ENCODE measurements around the gene NAMPT. TPM values are rescaled to one million over a fixed set of nuclear protein-coding genes. Genes with fewer than 3 reads are reported as not detected.

The NAMPT gene
- total RNA-seq, 1 experiment from 2014 or later = 79.1 TPM

DNA sequence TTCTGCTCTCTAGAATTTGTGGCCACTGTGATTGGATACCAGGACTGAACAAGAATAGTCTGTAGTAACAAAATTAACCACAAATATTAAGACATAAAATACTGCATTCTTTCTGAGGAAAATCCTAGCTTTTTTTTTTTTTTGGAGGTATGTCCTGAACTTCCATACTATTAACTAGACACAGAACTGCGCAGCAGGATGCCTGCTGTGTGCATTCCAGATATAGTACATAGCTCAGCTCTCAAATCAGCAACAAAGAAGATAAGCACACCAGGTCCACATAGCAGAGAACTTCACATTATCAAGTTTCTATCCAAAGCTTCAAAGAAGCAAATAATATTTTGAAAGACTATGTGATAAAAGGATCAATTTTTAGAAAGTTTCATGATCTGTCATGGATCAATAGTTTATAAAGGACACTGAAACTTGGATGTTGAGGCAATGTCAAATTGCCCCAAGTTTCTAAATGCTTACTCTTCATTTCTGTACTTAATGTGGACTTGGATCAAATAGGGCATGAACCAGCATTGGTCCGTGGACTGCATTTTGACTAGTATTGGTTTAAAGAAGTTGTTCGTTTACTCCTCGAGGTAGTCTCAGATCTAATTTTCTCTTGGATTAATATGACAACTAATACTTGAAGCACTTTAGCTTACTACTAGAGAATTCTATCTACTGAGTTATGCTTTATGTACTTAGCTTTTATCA lies 15.4 kb downstream of the NAMPT start:
- TF ChIP-seq, protein P1, sequence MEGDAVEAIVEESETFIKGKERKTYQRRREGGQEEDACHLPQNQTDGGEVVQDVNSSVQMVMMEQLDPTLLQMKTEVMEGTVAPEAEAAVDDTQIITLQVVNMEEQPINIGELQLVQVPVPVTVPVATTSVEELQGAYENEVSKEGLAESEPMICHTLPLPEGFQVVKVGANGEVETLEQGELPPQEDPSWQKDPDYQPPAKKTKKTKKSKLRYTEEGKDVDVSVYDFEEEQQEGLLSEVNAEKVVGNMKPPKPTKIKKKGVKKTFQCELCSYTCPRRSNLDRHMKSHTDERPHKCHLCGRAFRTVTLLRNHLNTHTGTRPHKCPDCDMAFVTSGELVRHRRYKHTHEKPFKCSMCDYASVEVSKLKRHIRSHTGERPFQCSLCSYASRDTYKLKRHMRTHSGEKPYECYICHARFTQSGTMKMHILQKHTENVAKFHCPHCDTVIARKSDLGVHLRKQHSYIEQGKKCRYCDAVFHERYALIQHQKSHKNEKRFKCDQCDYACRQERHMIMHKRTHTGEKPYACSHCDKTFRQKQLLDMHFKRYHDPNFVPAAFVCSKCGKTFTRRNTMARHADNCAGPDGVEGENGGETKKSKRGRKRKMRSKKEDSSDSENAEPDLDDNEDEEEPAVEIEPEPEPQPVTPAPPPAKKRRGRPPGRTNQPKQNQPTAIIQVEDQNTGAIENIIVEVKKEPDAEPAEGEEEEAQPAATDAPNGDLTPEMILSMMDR (IDR thresholded peaks at IDR 0.05; ENCODE audit: insufficient read depth in 1 of 2, low read depth in 1 of 2, low read length in 1 of 2, severe bottlenecking in 1 of 2, unreplicated experiment in 1 of 2) = no peak
- H3K4me3 ChIP-seq (ENCODE audit: low read depth, low read length) = no peak overlapping the region
- ChIA-PET CTCF (no interaction called here), POLR2A (interaction anchor here (0.5 to 0.7 kb wide), 2 partner anchors 15 to 870 kb away, joined by 3 read pairs; partner anchors contain the start of gene NAMPT)
- Mint-ChIP-seq H3K36me3 (ENCODE audit: insufficient read depth, unreplicated experiment) (peaks cover 45% of the 10 kb centered on the region), H3K9me3 (ENCODE audit: unreplicated experiment) (no peaks in the 10 kb centered on the region), H3K27me3 (ENCODE audit: insufficient read depth, unreplicated experiment) (no peaks in the 10 kb centered on the region), H3K4me1 (ENCODE audit: low read depth, unreplicated experiment) (no peaks in the 10 kb centered on the region), H3K27ac (ENCODE audit: unreplicated experiment) (no peak overlapping the region), H3K4me3 (ENCODE audit: unreplicated experiment) (no peak overlapping the region)
- BruUV-seq (replicated peaks) = no TSS peak
- H3K4me1 ChIP-seq = no peaks in the 10 kb centered on the region
- no peaks in the 10 kb centered on the region; the same call in 1 of the 2 replicates for H3K36me3 ChIP-seq (ENCODE audit: control insufficient read depth, insufficient read depth, low read length)
- DNase-seq = no peak
- H3K9me3 ChIP-seq = no peaks in the 10 kb centered on the region
- intact Hi-C loops (cut with micrococcal nuclease; ENCODE audit: unreplicated experiment) = no loop called here
- H3K27me3 ChIP-seq (replicated peaks; ENCODE audit: control insufficient read depth, insufficient read depth, low read length) = no peaks in the 10 kb centered on the region

DNA sequence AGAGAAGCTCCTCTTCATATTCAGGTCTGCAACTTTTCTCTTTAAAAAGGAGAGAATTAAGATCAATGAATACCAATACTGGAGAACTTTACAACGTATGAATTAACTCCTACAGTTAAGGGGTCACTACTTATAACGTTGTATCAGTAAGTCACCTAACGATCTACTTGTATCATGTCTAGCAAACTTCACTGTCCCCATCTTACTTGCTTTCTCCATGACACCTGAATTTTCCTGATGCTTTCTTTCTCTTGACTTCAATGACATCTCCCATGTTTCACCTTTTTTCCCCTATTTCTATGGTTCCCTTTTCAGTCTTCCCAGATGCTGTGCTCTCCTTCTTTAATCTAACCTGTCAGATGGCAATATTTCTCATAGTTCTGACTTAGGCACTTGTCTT lies 19.6 kb downstream of the NAMPT start:
- CTCF ChIA-PET = no interaction called here
- Mint-ChIP-seq H3K27me3 (ENCODE audit: insufficient read depth, unreplicated experiment) (no peaks in the 10 kb centered on the region), H3K4me1 (ENCODE audit: low read depth, unreplicated experiment) (no peaks in the 10 kb centered on the region), H3K36me3 (ENCODE audit: insufficient read depth, unreplicated experiment) (peaks cover 64% of the 10 kb centered on the region), H3K4me3 (ENCODE audit: unreplicated experiment) (no peak overlapping the region), H3K9me3 (ENCODE audit: unreplicated experiment) (no peaks in the 10 kb centered on the region), H3K27ac (ENCODE audit: unreplicated experiment) (no peak overlapping the region)
- H3K9me3 ChIP-seq = no peaks in the 10 kb centered on the region
- no peaks in the 10 kb centered on the region for H3K4me1 ChIP-seq
- no peak overlapping the region for H3K4me3 ChIP-seq (ENCODE audit: low read depth, low read length)
- no TSS peak for BruUV-seq (replicated peaks)
- no peaks in the 10 kb centered on the region for H3K36me3 ChIP-seq (ENCODE audit: control insufficient read depth, insufficient read depth, low read length)
- POLR2A ChIA-PET = no interaction called here
- no peaks in the 10 kb centered on the region for H3K27me3 ChIP-seq (replicated peaks; ENCODE audit: control insufficient read depth, insufficient read depth, low read length)
- TF ChIP-seq, protein P1 (IDR thresholded peaks at IDR 0.05; ENCODE audit: insufficient read depth in 1 of 2, low read depth in 1 of 2, low read length in 1 of 2, severe bottlenecking in 1 of 2, unreplicated experiment in 1 of 2) = no peak
- intact Hi-C loops (cut with micrococcal nuclease; ENCODE audit: unreplicated experiment) = no loop called here
- no peak for DNase-seq

DNA sequence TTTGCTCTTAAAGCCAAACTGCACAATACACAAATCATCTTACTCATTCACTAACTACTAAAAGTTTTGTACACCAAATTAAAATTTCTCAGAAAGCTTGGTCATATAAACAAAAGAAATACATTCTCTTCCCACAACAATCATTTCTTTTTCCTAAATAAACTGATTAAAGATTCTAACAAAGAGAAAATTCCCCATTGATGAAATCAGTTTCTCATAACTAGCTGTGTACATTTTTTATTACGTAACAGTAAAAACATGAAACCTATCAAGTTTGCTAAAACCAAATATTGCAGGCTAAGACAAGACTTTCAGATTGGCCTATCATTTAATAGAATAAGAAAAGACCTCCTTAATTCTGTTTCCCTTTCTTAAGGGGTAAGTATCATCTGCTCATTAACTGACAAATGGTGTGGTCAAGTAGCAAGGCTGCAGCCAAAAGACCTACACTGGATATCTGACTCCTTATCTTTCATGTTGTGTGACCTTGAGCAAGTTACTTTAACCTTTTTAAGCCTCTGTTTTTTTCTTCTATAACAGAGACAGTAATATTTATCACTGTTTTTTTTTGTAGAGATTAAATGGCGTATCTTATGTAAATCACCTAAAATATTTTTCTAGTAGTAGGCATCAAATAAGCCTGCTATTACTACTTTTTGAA lies 22.4 kb downstream of the NAMPT start:
- POLR2A ChIA-PET = no interaction called here
- no peaks in the 10 kb centered on the region for H3K9me3 Mint-ChIP-seq (ENCODE audit: unreplicated experiment)
- H3K4me1 Mint-ChIP-seq (ENCODE audit: low read depth, unreplicated experiment) = no peaks in the 10 kb centered on the region
- DNase-seq = no peak
- Histone ChIP-seq H3K36me3 (ENCODE audit: control insufficient read depth, insufficient read depth, low read length) (peaks cover 2% of the 10 kb centered on the region; the same call in 1 of the 2 replicates), H3K4me3 (ENCODE audit: low read depth, low read length) (no peak overlapping the region), H3K4me1 (no peaks in the 10 kb centered on the region), H3K27me3 (replicated peaks; ENCODE audit: control insufficient read depth, insufficient read depth, low read length) (no peaks in the 10 kb centered on the region), H3K9me3 (no peaks in the 10 kb centered on the region)
- no peak overlapping the region for H3K4me3 Mint-ChIP-seq (ENCODE audit: unreplicated experiment)
- TF ChIP-seq, protein P1 (IDR thresholded peaks at IDR 0.05; ENCODE audit: insufficient read depth in 1 of 2, low read depth in 1 of 2, low read length in 1 of 2, severe bottlenecking in 1 of 2, unreplicated experiment in 1 of 2) = no peak
- CTCF ChIA-PET = no interaction called here
- intact Hi-C loops (cut with micrococcal nuclease; ENCODE audit: unreplicated experiment) = no loop called here
- no peaks in the 10 kb centered on the region for H3K27me3 Mint-ChIP-seq (ENCODE audit: insufficient read depth, unreplicated experiment)
- H3K27ac Mint-ChIP-seq (ENCODE audit: unreplicated experiment) = no peak overlapping the region
- H3K36me3 Mint-ChIP-seq (ENCODE audit: insufficient read depth, unreplicated experiment) = peaks cover 79% of the 10 kb centered on the region
- no TSS peak for BruUV-seq (replicated peaks)

All from Caco-2 (cell line).